ENCODE results near the gene STAT5A. TPM values are rescaled to one million over a fixed set of nuclear protein-coding genes. Genes with fewer than 3 reads are reported as not detected.

STAT5A gene
- total RNA-seq: 2.0 and 5.5 TPM in 2 replicates

GRCh38 chr17:42287977-42288802 is at the start of gene STAT5A:
Gene STAT5A (plus strand): TSS chr17:42288498. CDS start chr17:42289412, 914 bp downstream.

GRCh38 chr17:42276359-42276608 is 12.0 kb upstream of the STAT5A start, which contains the start of gene STAT5B:
Gene STAT5B (minus strand): TSS chr17:42276391. CDS start chr17:42232127, 44,264 bp downstream.

Other genes starting within 250 kb of the STAT5A start
- gene C17orf113, start 237.9 kb upstream of the STAT5A start, total RNA-seq: 0.16 and 0.38 TPM in 2 replicates
- 0.08 TPM in 1 of 2 replicates, not detected in the other for gene ZNF385C, start 190.0 kb upstream of the STAT5A start, total RNA-seq
- 4.9 and 11.5 TPM in 2 replicates for gene DHX58, start 175.8 kb upstream of the STAT5A start, total RNA-seq
- 10.3 and 16.9 TPM in 2 replicates for gene KAT2A, start 167.1 kb upstream of the STAT5A start, total RNA-seq
- not detected in 2 replicates for gene HSPB9, start 165.7 kb upstream of the STAT5A start, total RNA-seq
- 91.1 and 101 TPM in 2 replicates for gene RAB5C, start 133.5 kb upstream of the STAT5A start, total RNA-seq
- not detected in 2 replicates for gene KCNH4, start 107.4 kb upstream of the STAT5A start, total RNA-seq
- gene HCRT, start 103.0 kb upstream of the STAT5A start, total RNA-seq: not detected in 2 replicates
- 13.3 and 13.9 TPM in 2 replicates for gene GHDC, start 94.0 kb upstream of the STAT5A start, total RNA-seq
- gene STAT5B, start 12.1 kb upstream of the STAT5A start, total RNA-seq: 11.4 and 13.1 TPM in 2 replicates
- gene STAT3, start 99.9 kb downstream of the STAT5A start, total RNA-seq: 69.5 and 73.4 TPM in 2 replicates
- gene CAVIN1, start 134.8 kb downstream of the STAT5A start, total RNA-seq: 272 and 304 TPM in 2 replicates
- gene ATP6V0A1, start 170.4 kb downstream of the STAT5A start, total RNA-seq: 17.5 and 28.0 TPM in 2 replicates
- 28.3 and 35.3 TPM in 2 replicates for gene NAGLU, start 247.7 kb downstream of the STAT5A start, total RNA-seq